ENCODE measurements around the gene DDX5.
A peak's percentile ranks its signal among the peaks of the same experiment; 100 is the strongest.

GRCh38 chr17:64497565-64498035, 8.5 kb downstream of the DDX5 start:
- TF ChIP-seq CTCF (IDR thresholded peaks at IDR 0.05) (peak in 1 of 3 donors; percentile 4), POLR2AphosphoS5 (IDR thresholded peaks at IDR 0.05) (no peak), POLR2A (IDR thresholded peaks at IDR 0.05) (no peak)
